Chondrocyte (in vitro differentiated cells): ENCODE results near the gene AMIGO1. TPM values are rescaled to one million over a fixed set of nuclear protein-coding genes. Genes with fewer than 3 reads are reported as not detected.

Experiments used
- DNase-seq: peaks from one replicate; pipeline ENCODE4 v3.0.0; 2021; ENCODE audit warnings: mixed read lengths, low spot score
- H3K27ac Mint-ChIP-seq: one replicate; pipeline ENCODE4 v1.8.0; 2021; ENCODE audit warnings: mild to moderate bottlenecking, moderate library complexity, mixed read lengths; ENCODE audit not compliant: unreplicated experiment
- H3K27me3 Mint-ChIP-seq: 2 replicates; pipeline ENCODE4 v1.8.0; 2021; ENCODE audit warnings: low read depth, mixed read lengths
- H3K36me3 Mint-ChIP-seq: 2 replicates; pipeline ENCODE4 v1.8.0; 2021; ENCODE audit warnings: low read depth, mixed read lengths
- H3K4me1 Mint-ChIP-seq: 2 replicates; pipeline ENCODE4 v1.8.0; 2021; ENCODE audit warnings: low read depth, mild to moderate bottlenecking, mixed read lengths
- H3K4me3 Mint-ChIP-seq: one replicate; pipeline ENCODE4 v1.8.0; 2021; ENCODE audit warnings: mild to moderate bottlenecking, moderate library complexity, mixed read lengths; ENCODE audit not compliant: unreplicated experiment
- H3K9me3 Mint-ChIP-seq: 2 replicates; pipeline ENCODE4 v1.8.0; 2021; ENCODE audit warnings: low read depth, mixed read lengths
- total RNA-seq: library from RNA; stranded (reverse); gene quantifications from 3 replicates; pipeline ENCODE4 v1.2.1, GENCODE V29; 2021
- TF ChIP-seq, protein P1 (sequence below): fragments of 200-600 bp; sonication (generic); IDR thresholded peaks from 2 replicates; pipeline ENCODE4 v1.5.0; 2021; ENCODE audit warnings: antibody characterized with exemption, mild to moderate bottlenecking, moderate library complexity

Gene AMIGO1
- total RNA-seq, 1 donor from 2014 or later, result 4.6 TPM

DNA sequence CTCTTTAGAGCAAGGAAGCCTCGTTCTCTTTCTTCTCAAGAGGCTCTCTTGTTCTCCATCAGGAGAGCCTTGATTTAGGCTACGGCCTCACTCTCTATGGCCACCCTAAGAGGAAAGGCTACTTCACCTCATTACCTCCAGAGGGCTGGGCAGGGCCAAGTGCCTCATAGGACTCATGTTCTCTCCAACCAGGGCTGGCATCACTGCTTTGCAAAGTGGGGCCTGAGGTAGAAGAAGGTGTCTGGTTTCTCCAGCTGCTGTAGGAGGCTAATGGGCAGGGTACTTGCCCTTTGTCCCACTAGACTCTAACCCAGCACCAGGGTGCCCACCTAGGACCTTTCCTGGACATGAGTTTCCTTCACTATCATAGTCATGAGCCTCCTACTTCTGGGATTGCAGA is 27.9 kb downstream of the AMIGO1 start:
- Mint-ChIP-seq H3K27ac (no peak overlapping the region), H3K27me3 (peaks cover 28% of the 10 kb centered on the region), H3K4me3 (no peak overlapping the region), H3K36me3 (no peaks in the 10 kb centered on the region), H3K9me3 (no peaks in the 10 kb centered on the region), H3K4me1 (peaks cover 22% of the 10 kb centered on the region)
- no peak for DNase-seq
- TF ChIP-seq, protein P1, sequence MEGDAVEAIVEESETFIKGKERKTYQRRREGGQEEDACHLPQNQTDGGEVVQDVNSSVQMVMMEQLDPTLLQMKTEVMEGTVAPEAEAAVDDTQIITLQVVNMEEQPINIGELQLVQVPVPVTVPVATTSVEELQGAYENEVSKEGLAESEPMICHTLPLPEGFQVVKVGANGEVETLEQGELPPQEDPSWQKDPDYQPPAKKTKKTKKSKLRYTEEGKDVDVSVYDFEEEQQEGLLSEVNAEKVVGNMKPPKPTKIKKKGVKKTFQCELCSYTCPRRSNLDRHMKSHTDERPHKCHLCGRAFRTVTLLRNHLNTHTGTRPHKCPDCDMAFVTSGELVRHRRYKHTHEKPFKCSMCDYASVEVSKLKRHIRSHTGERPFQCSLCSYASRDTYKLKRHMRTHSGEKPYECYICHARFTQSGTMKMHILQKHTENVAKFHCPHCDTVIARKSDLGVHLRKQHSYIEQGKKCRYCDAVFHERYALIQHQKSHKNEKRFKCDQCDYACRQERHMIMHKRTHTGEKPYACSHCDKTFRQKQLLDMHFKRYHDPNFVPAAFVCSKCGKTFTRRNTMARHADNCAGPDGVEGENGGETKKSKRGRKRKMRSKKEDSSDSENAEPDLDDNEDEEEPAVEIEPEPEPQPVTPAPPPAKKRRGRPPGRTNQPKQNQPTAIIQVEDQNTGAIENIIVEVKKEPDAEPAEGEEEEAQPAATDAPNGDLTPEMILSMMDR, result no peak

DNA sequence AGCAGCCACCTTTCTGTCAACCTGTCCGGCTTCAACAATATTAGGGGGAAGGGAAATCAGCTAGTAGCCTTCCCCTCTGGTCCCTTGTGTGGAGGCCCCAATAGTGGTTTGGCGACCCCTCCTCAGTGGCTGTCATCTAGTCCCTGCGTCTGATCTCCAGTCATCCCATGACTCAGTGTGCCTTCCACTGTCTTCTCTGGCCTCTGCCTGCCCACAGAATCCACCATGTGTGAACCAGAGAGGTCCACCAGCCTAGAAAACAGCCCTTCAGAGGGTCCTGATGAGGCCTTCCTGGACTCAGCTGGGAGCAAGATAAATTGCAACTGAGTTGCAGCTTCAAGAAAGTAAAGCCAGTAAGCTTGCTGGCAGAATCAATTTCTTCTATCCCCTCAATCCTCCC is 29.6 kb downstream of the AMIGO1 start:
- H3K27ac Mint-ChIP-seq, result no peak overlapping the region
- DNase-seq, result no peak
- no peak overlapping the region for H3K4me3 Mint-ChIP-seq
- no peaks in the 10 kb centered on the region for H3K9me3 Mint-ChIP-seq
- no peaks in the 10 kb centered on the region for H3K36me3 Mint-ChIP-seq
- peaks cover 36% of the 10 kb centered on the region for H3K27me3 Mint-ChIP-seq
- peaks cover 18% of the 10 kb centered on the region for H3K4me1 Mint-ChIP-seq
- TF ChIP-seq, protein P1, result no peak

DNA sequence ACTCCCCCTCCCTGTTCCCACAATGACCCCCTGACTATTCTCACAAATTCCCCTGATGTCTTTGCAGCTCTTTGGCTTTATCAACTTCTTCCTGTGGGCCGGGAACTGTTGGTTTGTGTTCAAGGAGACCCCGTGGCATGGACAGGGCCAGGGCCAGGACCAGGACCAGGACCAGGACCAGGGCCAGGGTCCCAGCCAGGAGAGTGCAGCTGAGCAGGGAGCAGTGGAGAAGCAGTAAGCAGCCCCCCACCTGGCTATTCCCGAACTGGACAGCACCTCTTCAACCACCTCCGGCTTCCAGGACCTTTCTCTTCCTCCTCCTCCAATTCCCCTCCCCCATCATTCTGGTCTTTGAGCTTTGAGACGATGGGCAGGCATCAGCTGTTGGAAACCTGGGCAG is 30.2 kb downstream of the AMIGO1 start:
- TF ChIP-seq, protein P1, result no peak

DNA sequence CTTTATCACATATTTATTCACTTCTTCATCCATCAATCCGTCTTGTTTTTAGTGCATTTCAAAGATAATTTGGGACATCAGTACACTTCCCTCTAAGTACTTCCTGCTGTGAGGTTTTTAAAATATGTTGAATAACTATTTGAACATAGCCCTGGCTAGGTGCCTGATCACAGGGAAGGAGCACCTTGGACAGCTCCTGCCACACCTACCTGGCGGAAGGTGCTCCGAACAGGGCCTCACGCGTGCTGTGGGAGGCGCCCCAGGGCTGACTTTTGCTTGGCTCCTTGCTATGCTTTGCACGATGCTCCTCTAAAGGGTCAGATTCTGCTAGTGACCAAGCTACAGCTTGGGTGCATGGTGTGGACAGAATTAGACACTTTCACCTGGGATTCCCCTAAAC is 30.7 kb downstream of the AMIGO1 start:
- TF ChIP-seq, protein P1, result no peak
- H3K27me3 Mint-ChIP-seq, result peaks cover 36% of the 10 kb centered on the region
- no peak overlapping the region for H3K27ac Mint-ChIP-seq
- no peaks in the 10 kb centered on the region for H3K9me3 Mint-ChIP-seq
- no peak for DNase-seq
- H3K4me1 Mint-ChIP-seq, result peaks cover 9% of the 10 kb centered on the region
- no peak overlapping the region for H3K4me3 Mint-ChIP-seq
- no peaks in the 10 kb centered on the region for H3K36me3 Mint-ChIP-seq

More for the DNA sequence above, 30.2 kb downstream of the AMIGO1 start:
- no peak overlapping the region for H3K27ac Mint-ChIP-seq
- no peaks in the 10 kb centered on the region for H3K9me3 Mint-ChIP-seq
- H3K27me3 Mint-ChIP-seq, result peaks cover 36% of the 10 kb centered on the region
- H3K36me3 Mint-ChIP-seq, result no peaks in the 10 kb centered on the region
- no peak for DNase-seq
- H3K4me1 Mint-ChIP-seq, result peaks cover 12% of the 10 kb centered on the region
- no peak overlapping the region for H3K4me3 Mint-ChIP-seq

DNA sequence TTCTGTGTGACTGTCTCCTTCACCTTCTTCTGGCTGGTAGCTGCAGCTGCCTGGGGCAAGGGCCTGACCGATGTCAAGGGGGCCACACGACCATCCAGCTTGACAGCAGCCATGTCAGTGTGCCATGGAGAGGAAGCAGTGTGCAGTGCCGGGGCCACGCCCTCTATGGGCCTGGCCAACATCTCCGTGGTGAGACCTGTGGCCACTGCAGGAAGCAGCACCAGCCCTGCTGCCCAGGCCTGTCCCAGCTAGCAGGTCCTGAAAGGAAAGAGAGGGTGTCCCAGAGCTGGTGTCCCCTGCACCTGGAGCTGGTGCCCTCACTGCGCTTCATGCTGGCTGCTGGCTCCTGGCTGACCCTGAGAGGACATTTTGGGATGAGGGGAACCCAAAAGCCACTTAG is 31.7 kb downstream of the AMIGO1 start:
- Mint-ChIP-seq H3K27ac (no peak overlapping the region), H3K4me1 (peaks cover 1% of the 10 kb centered on the region), H3K27me3 (peaks cover 42% of the 10 kb centered on the region), H3K9me3 (no peaks in the 10 kb centered on the region), H3K36me3 (no peaks in the 10 kb centered on the region), H3K4me3 (no peak overlapping the region)
- no peak for DNase-seq
- TF ChIP-seq, protein P1, result no peak
